Thyroid gland (tissue), 4 donors: ENCODE data around the gene PCBP3.

Source experiments
- POLR2A ChIP-seq, 2 donors: fragments of 450-650 bp; IDR thresholded peaks; one replicate each; pipeline ENCODE4 v1.6.1; 2017; ENCODE audit warnings: antibody characterized with exemption in 2 of 2, mild to moderate bottlenecking in 2 of 2, moderate library complexity in 1 of 2
- TF ChIP-seq, protein P1 (sequence below), 6 experiments: fragments of 200-600 bp in 3 of 6; fragments of 450-650 bp in 3 of 6; sonication (generic) in 3 of 6; IDR thresholded peaks; one replicate each; pipeline ENCODE4 v1.5.1; 2016 to 2019; ENCODE audit warnings: antibody characterized with exemption in 6 of 6, mild to moderate bottlenecking in 2 of 6, inconsistent platforms in 1 of 6, moderate library complexity in 1 of 6

DNA sequence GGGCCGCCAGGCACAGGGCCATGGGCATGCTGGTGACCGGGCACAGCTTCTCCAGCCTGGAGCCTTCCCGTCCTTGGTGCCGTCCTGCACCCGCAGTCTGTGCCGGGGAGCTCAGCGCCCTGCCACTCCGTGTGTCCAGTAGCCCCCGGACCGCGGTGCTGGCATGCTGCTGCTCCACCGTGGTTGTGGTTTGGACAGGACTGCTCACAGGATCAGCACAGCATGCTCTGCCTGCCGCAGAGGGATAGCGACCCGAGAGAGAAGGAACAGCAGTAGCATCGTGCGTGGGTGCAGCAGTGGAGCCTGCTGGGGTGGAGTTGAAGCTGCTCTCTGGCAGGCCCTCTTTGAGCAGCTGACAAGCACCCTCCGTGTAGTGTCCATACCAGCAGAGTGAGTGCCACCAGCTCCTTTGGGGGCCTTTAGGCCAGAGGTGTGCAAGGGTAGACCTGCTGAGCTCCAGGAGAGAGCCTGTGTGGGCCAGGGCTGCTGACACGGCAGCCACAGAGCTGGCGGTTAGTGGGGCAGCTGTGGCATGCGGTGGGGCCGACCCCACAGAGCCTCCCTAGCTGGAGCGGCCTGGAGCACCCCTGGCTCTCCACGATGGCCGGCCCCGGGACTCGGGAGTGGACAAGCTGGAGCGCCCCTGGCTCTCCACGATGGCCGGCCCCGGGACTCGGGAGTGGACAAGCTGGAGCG, 6.4 kb upstream of the PCBP3 start:
- TF ChIP-seq POLR2A (IDR thresholded peaks at IDR 0.05) = no peak
- TF ChIP-seq, protein P1, sequence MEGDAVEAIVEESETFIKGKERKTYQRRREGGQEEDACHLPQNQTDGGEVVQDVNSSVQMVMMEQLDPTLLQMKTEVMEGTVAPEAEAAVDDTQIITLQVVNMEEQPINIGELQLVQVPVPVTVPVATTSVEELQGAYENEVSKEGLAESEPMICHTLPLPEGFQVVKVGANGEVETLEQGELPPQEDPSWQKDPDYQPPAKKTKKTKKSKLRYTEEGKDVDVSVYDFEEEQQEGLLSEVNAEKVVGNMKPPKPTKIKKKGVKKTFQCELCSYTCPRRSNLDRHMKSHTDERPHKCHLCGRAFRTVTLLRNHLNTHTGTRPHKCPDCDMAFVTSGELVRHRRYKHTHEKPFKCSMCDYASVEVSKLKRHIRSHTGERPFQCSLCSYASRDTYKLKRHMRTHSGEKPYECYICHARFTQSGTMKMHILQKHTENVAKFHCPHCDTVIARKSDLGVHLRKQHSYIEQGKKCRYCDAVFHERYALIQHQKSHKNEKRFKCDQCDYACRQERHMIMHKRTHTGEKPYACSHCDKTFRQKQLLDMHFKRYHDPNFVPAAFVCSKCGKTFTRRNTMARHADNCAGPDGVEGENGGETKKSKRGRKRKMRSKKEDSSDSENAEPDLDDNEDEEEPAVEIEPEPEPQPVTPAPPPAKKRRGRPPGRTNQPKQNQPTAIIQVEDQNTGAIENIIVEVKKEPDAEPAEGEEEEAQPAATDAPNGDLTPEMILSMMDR (IDR thresholded peaks at IDR 0.05) = no peak
